Skeletal muscle tissue (tissue), 4 donors: ENCODE results near the gene PSMC5. TPM values are rescaled to one million over a fixed set of nuclear protein-coding genes. Genes with fewer than 3 reads are reported as not detected.

Experiments used
- H3K27ac ChIP-seq: one replicate; pipeline ENCODE4 v1.7.0; 2013; ENCODE audit warnings: mild to moderate bottlenecking, low read depth, low read length, inconsistent platforms
- H3K27me3 ChIP-seq, 3 donors: one replicate each; pipeline ENCODE4 v1.7.0; 2013; ENCODE audit warnings: low read length in 3 of 3; ENCODE audit not compliant: control insufficient read depth in 3 of 3, insufficient read depth in 3 of 3
- H3K36me3 ChIP-seq, 3 donors: one replicate each; pipeline ENCODE4 v1.7.0; 2013; ENCODE audit warnings: low read length in 3 of 3; ENCODE audit not compliant: control insufficient read depth in 3 of 3, insufficient read depth in 3 of 3
- H3K4me1 ChIP-seq, 3 donors: one replicate each; pipeline ENCODE4 v1.7.0; 2013; ENCODE audit warnings: low read length in 3 of 3, mild to moderate bottlenecking in 3 of 3; ENCODE audit not compliant: control insufficient read depth in 3 of 3, insufficient read depth in 3 of 3
- H3K4me3 ChIP-seq, 3 donors: one replicate each; pipeline ENCODE4 v1.7.0; 2013; ENCODE audit warnings: low read length in 3 of 3
- H3K9ac ChIP-seq, 3 donors: one replicate each; pipeline ENCODE4 v1.7.0; 2013; ENCODE audit warnings: low read length in 3 of 3, mild to moderate bottlenecking in 3 of 3, moderate library complexity in 2 of 3, low read depth in 1 of 3
- H3K9me3 ChIP-seq, 3 donors: one replicate each; pipeline ENCODE4 v1.7.0; 2013; ENCODE audit warnings: low read length in 3 of 3; ENCODE audit not compliant: control insufficient read depth in 3 of 3
- total RNA-seq: library from RNA; depleted of rRNA; stranded (reverse); fragments of >200 nt; gene quantifications from one replicate; pipeline ENCODE4 v1.2.3, GENCODE V29; 2014
- donor health status: Osteomylitis.

PSMC5 gene
- total RNA-seq, 1 donor from 2014 or later, result 41.2 TPM

DNA sequence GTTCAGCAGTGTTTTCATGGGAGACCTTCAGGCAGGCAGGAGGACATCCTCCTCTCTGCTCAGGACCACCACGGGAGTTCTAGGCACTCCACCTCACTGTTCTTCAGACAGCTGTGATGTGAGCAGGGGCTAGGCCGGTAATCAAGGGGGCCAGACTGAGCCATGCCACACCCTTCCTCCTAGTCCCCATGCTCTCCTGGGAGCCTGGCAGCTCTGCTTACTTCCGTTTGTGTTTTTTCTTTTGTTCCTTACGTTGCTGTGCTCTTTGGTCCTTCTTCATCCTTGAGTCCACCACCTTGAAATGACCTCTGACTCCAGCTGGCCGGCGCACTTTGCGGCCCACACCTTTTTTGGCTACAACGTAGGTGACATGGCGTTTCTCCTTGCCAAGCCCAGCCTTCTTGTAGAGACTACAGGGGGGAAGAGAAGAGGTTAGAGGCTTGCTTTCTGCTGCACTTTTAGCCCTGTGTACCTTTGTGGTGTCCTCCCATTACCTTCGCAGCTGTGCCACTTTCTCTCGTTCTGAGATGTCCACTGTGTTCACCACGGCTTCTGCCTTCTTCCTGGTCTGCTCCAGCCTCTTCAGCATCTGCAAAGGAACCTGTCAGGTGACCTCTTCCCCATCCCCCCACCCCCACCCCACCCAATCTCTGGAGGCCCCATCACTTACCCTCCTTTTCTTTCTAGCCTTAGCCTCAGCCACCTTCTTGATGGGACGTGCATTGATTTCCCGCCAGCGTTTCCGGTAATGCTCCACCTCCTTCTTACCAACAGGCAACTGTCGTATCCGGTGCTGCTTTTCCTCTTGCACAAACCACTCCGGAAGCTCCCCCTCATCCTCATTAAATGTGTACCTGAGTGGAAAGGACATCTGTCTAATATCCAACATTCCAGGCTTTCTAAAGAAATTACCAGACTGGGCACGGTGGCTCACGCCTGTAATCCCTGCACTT, 7.4 kb upstream of the PSMC5 start:
- Histone ChIP-seq H3K27me3 (no peaks in the 10 kb centered on the region), H3K27ac (no peak overlapping the region), H3K9me3 (no peaks in the 10 kb centered on the region), H3K36me3 (peaks cover 80 to 93% (median 92%) of the 10 kb centered on the region in 3 donors), H3K4me3 (no peak overlapping the region), H3K9ac (no peak overlapping the region), H3K4me1 (peaks cover 0 to 3% (median 0%) of the 10 kb centered on the region in 3 donors)

DNA sequence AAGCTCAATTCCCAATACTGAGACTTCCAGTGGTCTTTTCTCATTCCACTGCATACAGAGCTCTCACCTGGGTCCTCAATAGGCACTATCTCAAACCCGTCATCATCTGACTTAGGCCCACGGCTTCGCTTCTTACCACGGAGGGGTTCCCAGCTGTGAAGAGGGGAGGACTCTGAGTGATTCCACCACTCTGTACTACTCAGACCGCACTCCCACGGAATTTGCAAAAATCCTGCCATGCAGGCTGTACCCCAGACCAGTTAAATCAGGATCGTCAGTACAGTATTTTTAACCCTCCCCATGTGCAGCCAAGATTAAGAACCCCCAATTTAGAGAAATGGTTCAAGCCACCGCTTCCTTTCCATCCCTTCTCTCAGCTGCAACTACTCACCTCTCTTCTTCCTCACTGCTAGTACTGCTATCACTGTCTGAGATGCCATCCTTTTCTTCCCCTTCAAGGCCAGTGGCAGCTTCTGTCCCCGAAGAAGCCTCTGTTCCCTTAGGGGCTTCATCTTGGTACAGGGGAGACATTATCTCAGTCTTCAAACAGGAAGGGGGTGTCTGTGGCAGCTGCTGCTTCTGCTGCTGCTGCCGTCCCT, 6.2 kb upstream of the PSMC5 start:
- Histone ChIP-seq H3K4me3 (no peak overlapping the region), H3K27me3 (no peaks in the 10 kb centered on the region), H3K36me3 (peaks cover 77 to 92% (median 92%) of the 10 kb centered on the region in 3 donors), H3K27ac (no peak overlapping the region), H3K9ac (no peak overlapping the region), H3K4me1 (peaks cover 3 to 8% (median 6%) of the 10 kb centered on the region in 3 donors), H3K9me3 (no peaks in the 10 kb centered on the region)

DNA sequence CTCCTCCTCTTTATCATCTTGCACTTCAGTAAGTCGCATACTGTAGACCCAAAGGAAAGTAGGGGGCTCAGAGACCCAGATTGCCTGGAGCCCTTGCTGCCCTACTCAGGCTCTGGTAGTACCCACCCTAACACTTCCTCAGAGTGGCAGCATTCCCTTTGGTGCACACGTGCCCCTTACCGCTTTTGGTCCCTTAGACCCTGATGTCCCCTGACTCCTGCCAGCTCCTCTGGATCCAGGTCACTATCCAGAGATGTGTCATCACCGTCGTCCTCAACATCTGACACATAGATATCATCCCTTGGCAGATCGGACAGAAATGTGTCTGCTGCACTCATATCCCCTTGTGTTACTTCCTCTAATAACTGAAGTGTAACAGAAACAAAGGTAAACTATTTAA, 5.4 kb upstream of the PSMC5 start:
- Histone ChIP-seq H3K27ac (no peak overlapping the region), H3K4me1 (peaks cover 8 to 13% (median 12%) of the 10 kb centered on the region in 3 donors), H3K9me3 (no peaks in the 10 kb centered on the region), H3K4me3 (no peak overlapping the region), H3K9ac (no peak overlapping the region), H3K36me3 (peaks cover 74 to 86% (median 85%) of the 10 kb centered on the region in 3 donors), H3K27me3 (no peaks in the 10 kb centered on the region)

DNA sequence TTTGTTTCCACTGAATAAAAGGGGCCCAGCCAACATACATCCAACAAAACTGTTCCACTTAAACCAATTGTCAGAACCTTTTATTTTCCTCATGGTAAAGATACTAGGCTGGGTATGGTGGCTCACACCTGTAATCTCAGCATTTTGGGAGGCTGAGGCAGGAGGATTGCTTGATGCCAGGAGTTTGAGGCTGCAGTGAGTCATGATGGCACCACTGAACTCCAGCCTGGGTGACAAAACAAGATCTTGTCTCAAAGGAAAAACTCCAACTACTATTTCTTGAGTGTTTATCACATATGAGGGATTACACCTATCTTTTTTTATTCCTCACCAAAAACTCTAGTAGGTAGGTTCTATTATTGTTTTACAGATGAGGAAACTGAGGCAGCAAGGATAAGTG, 4.7 kb upstream of the PSMC5 start:
- peaks cover 69 to 79% (median 77%) of the 10 kb centered on the region in 3 donors for H3K36me3 ChIP-seq
- H3K4me3 ChIP-seq, result no peak overlapping the region
- H3K27ac ChIP-seq, result no peak overlapping the region
- H3K4me1 ChIP-seq, result peaks cover 8 to 15% (median 13%) of the 10 kb centered on the region in 3 donors
- H3K9ac ChIP-seq, result no peak overlapping the region
- no peaks in the 10 kb centered on the region for H3K9me3 ChIP-seq
- no peaks in the 10 kb centered on the region for H3K27me3 ChIP-seq

DNA sequence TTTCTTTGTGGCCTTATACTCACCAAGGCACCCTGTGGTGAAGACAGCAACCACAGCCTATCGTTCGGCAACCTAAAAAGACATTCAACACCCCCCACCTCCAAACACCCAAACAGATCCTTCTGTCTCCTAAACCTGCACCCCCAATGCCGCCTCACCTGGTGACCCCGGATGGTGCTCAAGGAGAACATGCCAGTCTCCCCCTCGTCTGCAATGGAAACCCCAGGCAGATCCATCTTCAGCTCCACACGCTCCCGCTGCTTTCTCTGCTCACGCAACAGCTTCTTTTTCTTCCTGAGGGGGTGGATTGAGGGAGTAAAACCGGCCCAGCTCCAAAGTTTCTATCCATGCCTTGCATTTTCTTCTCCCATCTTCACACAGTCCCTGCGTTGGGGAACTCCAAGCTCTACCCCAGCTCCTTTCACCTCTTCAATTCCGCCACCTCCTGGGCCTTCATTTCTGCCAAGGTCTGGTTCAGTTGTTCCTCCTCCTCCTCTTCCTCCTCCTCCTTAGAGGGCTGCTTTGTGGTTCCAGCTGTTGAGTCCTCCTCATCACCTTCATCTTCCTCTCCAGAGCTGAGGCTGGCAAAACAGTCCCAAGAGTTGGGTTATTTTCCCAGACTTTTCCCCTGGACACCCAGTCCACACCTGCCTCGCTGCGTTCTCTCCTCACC, 3.4 kb upstream of the PSMC5 start:
- no peaks in the 10 kb centered on the region for H3K9me3 ChIP-seq
- H3K4me1 ChIP-seq, result peaks cover 18 to 28% (median 23%) of the 10 kb centered on the region in 3 donors
- no peak overlapping the region for H3K9ac ChIP-seq
- no peaks in the 10 kb centered on the region for H3K27me3 ChIP-seq
- H3K36me3 ChIP-seq, result peaks cover 56 to 71% (median 65%) of the 10 kb centered on the region in 3 donors
- H3K4me3 ChIP-seq, result no peak overlapping the region
- H3K27ac ChIP-seq, result no peak overlapping the region

DNA sequence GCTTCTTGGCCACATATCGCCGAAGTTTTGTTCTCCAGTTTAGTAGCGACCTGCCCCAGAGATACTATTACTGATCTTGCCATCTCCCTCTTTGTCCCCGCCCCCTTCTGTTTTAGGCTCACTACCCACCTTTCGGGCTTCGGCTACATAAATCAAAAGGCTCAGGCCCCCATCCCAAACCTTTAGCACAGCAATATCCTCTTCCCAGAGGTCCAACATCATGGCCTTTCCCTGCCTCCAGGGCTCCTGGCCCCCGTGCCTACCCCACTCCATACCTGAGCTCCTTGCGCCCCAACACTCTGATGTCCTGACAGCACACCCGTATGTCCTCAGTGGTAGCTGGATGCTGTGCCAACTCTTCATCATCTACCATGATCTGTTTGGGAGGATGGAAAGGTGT, 2.9 kb upstream of the PSMC5 start:
- no peak overlapping the region for H3K4me3 ChIP-seq
- H3K36me3 ChIP-seq, result peaks cover 56 to 72% (median 64%) of the 10 kb centered on the region in 3 donors
- H3K9ac ChIP-seq, result no peak overlapping the region
- no peak overlapping the region for H3K27ac ChIP-seq
- no peaks in the 10 kb centered on the region for H3K9me3 ChIP-seq
- peaks cover 23 to 34% (median 28%) of the 10 kb centered on the region in 3 donors for H3K4me1 ChIP-seq
- H3K27me3 ChIP-seq, result no peaks in the 10 kb centered on the region

DNA sequence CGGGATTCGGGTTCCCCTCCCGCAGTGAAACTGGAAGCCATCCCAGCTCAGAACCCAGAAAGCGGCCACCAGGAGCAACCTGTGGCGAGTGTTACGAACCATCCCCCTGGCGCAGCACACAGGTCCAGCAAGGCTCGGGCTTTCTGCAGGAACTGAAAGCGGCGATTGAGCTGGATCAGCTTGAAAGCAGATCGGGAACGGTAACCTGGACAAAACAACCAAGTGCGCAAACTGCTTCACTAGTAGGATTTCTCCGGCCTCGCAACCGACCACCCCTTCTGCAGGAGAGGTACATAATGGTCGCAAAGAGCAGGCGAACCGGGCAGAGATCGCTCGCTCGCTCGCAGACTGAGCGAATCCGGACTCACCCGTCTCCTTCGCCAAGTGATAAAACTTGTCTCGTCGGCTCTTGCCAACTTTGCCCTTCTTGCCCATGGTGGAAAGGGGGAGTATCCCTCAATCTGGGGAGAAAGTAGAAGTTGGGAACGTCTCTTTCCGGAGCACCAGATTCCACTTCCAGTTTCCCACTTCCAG, 696 bp upstream of the PSMC5 start:
- no peaks in the 10 kb centered on the region for H3K27me3 ChIP-seq
- no peaks in the 10 kb centered on the region for H3K9me3 ChIP-seq
- H3K4me1 ChIP-seq, result peaks cover 23 to 38% (median 24%) of the 10 kb centered on the region in 3 donors
- H3K27ac ChIP-seq, result peak overlapping the region; percentile 95
- peak overlapping the region; percentile 92 to 98 (median 94) for H3K4me3 ChIP-seq
- peak overlapping the region; percentile 78 to 92 (median 88) for H3K9ac ChIP-seq
- peaks cover 59 to 74% (median 68%) of the 10 kb centered on the region in 3 donors for H3K36me3 ChIP-seq

DNA sequence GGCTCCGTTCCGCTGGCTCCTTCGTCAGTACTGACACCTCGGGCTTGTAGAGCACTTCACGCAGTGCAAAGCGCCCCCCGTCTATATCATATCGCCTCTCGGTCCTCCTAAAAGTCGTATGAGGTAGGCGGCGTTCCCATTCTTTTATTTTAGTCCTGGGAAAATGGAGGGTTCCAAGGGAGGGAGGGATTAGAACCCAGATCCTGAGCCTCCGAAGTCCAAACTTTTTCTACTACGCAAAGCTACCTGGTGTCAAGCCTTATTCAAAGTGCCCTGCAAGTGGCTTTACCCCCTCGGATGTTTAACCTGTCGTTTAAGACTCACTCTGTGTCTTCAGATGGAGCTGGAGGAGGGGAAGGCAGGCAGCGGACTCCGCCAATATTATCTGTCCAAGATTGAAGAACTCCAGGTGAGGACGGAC, 580 bp downstream of the PSMC5 start:
- Histone ChIP-seq H3K27ac (peak overlapping the region; percentile 95), H3K9me3 (no peaks in the 10 kb centered on the region), H3K27me3 (no peaks in the 10 kb centered on the region), H3K4me1 (peaks cover 23 to 38% (median 24%) of the 10 kb centered on the region in 3 donors), H3K4me3 (peak overlapping the region; percentile 92 to 98 (median 94)), H3K36me3 (peaks cover 63 to 75% (median 68%) of the 10 kb centered on the region in 3 donors), H3K9ac (peak overlapping the region; percentile 88 to 95 (median 92))

DNA sequence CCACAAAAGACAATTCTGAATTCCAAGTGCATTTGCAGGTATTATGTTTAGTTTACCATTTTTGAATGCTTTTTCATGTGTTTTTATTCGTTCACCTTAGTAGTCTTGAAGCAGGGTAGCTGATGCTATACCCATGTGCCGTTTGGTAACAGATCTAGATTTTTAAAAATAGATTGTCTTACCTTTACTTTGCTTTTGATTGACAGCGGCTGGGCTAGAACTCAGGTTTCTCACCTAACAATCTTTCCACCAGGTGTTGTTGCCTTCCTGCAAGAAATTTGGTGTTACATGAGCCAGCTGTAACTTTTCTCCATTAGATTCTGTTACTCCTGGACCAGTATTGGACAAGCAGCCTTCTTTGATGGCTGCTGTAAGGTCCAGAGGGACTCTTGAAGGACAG, 1.7 kb downstream of the PSMC5 start:
- no peaks in the 10 kb centered on the region for H3K27me3 ChIP-seq
- H3K4me3 ChIP-seq, result no peak overlapping the region
- H3K4me1 ChIP-seq, result peaks cover 27 to 45% (median 29%) of the 10 kb centered on the region in 3 donors
- no peaks in the 10 kb centered on the region for H3K9me3 ChIP-seq
- H3K27ac ChIP-seq, result peak overlapping the region; percentile 1
- H3K9ac ChIP-seq, result no peak overlapping the region
- H3K36me3 ChIP-seq, result peaks cover 67 to 77% (median 69%) of the 10 kb centered on the region in 3 donors
